ACHN (cell line): ENCODE measurements around the gene CD8B.
A peak's percentile ranks its signal among the peaks of the same experiment; 100 is the strongest.
"Not testable (repeated sequence)": the region's sequence is repeated elsewhere in the genome, so short reads cannot be mapped to it uniquely, and the experiment has no call there.

Experiments
- DNase-seq: peaks from one replicate; pipeline ENCODE4 v3.0.0-alpha.2; 2015
- in situ Hi-C: cut with HindIII; loops from 2 replicates; pipeline ENCODE4 v1.10.0; 2017; ENCODE audit warnings: low sequenced_read_pairs, low pct_ligation_motif_present, low pct_unique_long_range_greater_than_20kb

The CD8B gene

DNA sequence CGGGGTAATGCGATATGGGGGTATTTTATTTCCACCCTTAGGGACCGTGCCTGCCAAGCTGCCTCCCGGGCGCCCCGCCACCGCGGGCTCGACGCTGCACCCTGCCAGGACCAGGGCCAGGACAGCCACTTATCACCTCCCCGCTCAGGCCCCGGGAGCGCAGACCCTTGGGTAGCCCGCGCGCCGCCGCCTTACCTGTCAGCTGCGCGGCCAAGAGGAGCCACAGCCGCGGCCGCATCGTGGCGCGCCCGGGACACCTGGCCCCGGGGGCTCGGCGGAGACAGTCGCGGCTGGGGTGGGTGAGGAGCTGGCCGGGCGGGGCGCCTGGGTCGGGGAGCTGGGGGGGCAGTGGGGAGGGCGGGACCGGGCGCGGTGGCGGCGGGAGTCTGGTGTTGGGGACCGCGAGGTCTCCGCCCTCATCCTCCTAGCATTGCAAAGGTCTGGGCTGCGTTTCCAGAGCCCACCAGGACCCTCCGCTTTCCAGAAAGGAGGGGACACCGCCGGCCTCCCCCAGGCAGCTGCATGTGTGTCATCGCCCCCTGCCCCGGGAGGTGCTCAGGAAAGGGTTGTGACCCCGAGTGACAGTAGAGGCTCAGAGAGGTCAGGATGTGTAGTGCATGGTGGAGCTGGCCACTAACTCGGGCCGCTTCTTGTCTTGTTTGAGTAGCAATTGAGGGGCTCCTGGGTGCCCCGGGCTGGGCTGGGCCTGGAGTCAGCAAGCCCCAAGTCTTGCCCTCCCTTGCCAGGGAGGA, at the start of gene CD8B:
TSS of gene CD8B (minus strand) at position 259 of the 752 bp plus-strand sequence. CDS start at position 238, 21 bp downstream.
- in situ Hi-C loops, DNase-seq: not testable (repeated sequence)

DNA sequence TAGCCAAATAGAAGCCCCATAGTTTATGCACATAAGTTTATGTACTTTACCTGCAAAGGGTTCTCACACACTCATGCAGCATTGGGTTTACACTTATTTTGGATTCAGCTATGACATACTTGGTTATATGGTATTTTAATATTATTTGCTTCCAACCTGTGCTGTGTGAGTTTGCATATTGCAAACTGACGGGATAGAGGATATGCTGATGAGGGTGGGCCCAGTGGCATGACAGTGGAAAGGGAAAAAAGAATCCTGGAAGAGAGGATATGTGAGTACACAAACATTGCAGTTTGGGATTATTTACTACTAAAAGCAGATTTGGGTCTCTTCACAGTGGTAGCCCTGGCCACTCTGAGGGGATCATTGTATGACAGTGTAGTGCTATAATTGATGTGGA, 44.2 kb upstream of the CD8B start:
- in situ Hi-C loops = not testable (repeated sequence)

DNA sequence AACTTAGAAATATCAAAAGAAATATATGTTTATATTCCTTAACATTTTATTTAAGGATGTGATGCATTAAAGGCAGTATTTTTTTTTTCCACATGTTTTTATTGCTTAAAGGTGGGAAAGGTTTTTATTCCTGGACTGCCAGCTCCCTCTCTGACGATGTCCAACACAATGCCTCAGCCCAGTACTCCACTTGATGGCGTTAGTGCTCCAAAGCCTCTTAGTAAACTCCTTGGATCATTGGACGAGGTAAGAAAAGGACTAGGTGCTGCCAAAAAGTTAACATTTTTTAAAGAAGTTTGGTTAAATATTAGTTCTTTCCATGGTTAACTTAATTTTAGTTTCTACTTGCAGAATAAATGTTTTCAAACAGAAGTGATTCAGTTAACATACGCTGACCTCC, 39.0 kb upstream of the CD8B start:
- in situ Hi-C loops = not testable (repeated sequence)
- peak; percentile 6 for DNase-seq

More for the DNA sequence above, 44.2 kb upstream of the CD8B start:
- DNase-seq = not testable (repeated sequence)

DNA sequence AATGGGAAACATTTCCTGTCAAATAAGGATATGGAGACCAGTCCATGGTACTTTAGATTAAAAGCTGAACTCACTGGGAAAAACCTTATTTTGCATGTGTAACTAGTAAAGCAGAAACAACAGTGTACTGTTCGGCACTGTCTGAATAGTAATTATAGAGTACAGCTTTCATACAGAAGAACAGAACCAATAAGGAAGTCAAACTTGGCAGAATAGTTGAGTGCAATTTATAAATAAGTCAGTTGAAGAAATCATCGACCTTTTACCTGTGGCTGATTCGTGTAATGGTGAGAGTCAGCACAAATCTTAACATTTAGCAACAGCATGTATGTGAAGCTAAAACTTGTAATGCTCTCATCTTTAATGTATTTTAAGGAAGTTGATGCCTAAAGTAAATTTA, 24.3 kb upstream of the CD8B start:
- DNase-seq, in situ Hi-C loops: not testable (repeated sequence)

DNA sequence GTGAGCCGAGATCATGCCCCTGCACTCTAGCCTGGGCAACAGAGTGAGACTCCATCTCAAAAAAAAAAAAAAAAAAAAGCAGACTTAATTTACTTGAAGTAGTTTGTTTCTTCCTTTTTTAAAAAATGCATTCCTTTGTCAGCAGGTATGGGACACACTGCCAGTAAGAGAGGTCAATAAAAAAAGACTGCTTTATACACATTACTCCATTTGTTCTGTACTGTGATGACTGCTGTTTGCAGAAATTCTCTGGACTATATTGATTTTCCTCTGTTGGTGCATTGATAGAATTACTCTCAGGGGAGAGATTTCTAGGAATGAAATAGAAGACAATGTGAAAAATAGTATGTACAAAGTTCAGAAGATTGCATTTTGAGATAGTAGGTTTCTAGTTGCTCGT, 21.2 kb upstream of the CD8B start:
- in situ Hi-C loops, DNase-seq: not testable (repeated sequence)

DNA sequence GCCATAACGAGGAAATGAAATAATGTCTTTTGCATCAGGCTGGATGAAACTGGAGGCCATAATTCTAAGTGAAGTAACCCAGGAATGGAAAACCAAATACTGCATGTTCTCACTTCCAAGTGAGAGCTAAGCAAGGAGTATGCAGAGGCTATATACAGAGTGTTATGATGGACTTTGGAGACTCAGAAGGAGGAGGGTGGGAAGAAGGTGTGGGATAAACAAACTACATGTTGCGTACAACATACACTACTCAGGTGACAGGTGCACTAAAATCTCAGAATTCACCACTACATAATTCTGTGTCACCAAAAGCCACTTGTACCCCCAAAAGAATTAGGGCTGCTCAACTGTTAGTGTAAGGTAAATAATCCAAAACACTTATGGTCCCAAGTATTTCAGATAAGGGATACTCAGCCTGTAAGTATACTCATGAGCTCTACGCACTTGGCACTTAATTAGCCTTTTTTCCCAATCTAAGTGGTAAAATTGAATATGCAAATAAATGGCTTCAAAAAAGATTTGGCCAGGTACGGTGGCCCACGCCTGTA, 20.5 kb upstream of the CD8B start:
- in situ Hi-C loops, DNase-seq: not testable (repeated sequence)

DNA sequence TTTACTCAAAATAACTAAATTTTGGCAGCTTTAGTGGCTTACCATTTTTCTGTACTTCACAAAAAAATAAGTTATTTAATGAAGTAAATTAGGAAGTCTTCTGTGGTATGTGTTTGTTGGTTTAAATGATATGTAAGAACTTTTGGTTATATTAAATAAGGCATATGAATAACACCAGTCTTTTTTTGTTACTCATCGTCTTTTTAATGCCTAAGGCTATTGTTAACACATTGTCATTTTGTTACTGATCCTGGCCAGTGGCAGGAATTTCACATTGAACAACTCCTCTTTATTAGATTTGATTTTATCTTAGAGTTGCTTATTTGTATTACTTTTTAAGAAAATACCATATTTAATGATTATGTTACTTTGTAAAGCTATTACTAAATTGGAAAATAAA, 17.3 kb upstream of the CD8B start:
- DNase-seq, in situ Hi-C loops: not testable (repeated sequence)

DNA sequence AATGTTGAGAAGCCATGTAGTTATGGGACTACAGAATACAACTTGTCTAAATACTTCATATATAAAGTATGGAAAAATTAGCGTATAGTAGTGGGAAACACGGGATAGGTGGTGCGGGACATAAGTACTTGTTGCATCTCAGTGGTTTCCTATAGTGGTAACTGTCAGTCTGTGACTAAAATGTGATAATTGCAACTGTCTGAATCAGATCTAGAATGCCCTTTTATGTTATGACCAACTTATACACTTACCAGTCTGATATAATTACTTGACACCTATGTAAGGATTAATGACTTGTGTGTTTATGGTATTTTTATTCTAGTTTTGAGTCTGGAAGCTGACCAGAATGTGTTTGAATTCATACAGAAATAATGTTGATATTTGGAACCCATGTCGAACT, 9.3 kb upstream of the CD8B start:
- in situ Hi-C loops, DNase-seq: not testable (repeated sequence)

DNA sequence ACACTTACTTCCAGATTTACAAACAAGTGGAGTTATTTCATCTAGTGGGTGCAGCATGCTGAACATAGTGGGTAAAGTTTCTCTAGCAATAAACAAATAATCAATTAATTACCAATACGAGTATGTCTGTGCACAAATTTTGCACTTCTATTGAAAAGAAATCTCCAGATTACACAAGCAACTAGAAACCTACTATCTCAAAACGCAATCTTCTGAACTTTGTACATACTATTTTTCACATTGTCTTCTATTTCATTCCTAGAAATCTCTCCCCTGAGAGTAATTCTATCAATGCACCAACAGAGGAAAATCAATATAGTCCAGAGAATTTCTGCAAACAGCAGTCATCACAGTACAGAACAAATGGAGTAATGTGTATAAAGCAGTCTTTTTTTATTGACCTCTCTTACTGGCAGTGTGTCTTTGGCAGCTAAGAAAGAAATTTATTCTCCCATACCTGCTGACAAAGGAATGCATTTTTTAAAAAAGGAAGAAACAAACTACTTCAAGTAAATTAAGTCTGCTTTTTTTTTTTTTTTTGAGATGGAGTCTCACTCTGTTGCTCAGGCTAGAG, 7.3 kb upstream of the CD8B start:
- in situ Hi-C loops, DNase-seq: not testable (repeated sequence)

DNA sequence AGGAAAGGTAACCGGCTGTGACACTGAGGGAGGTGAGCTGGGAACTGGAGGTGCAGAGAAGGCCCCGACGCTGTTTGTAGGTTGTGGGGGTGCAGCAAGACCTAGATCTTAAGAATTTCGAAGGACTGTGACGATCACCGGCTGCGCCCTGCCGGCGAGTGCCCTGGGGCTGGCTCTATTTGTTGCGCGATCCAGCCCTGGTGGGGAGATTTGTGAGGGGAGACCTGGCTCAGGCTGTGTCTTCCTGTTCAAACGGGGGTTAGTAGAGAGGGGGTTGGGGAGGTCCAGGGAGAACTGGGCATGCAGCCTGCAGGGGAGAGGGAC, 656 bp upstream of the CD8B start:
- DNase-seq, in situ Hi-C loops: not testable (repeated sequence)

DNA sequence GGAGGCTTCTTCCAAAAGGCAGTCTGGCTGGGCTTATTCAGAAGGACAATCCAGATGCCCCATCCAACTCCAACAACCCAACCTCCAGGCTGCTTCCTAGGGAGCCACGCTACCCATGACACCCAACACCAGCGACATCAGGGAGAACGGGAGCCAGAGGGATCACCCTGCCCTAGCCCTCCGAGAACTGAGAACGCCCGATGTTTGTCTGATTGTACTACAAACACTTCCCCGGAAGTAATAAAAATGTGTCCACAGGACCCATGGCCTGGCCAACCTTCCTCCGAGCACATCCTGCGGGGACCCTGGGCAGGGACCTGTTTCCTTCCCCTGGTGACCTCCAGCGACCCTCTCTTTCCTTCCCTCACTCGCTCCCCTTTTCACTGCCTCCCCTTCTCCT, 511 bp downstream of the CD8B start:
- in situ Hi-C loops, DNase-seq: not testable (repeated sequence)

DNA sequence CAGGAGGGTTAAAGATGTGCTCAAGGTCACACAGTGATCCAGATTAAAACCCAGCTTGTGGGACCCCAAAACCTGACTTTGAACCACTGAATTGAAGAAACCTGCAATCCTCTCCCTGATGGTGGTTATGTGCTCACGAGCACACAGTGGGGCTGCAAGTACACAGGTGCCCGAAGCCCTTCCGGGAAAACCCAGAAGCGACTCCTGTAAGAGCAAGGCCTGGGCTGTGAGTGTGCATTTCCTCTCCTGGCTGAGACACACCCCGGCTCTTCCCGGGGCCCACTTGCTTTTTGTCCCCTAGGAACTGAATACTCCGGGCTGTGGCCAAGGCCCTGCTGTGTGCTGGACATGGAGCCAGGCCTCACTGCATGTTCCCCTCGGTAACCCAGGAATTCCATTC, 1.1 kb downstream of the CD8B start:
- in situ Hi-C loops, DNase-seq: not testable (repeated sequence)

DNA sequence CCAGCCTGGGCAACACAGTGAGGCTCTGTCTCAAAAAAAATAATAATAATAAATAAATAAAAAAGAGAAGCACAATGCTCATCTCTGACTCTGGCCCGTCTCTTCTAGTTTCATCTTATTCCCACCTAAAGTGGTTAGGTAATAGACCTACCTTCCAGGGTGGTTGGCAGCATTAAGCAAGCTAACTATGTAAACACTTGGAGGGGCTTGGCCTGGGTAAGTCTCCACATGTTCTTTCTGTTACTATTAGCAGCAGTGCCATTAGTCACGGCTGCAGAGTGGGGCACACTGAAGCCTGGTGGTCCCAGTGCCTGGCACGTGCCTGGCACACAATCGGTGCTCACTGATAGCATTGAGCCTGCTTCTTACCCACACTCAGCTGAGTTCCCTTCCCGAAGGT, 4.0 kb downstream of the CD8B start:
- DNase-seq, in situ Hi-C loops: not testable (repeated sequence)

DNA sequence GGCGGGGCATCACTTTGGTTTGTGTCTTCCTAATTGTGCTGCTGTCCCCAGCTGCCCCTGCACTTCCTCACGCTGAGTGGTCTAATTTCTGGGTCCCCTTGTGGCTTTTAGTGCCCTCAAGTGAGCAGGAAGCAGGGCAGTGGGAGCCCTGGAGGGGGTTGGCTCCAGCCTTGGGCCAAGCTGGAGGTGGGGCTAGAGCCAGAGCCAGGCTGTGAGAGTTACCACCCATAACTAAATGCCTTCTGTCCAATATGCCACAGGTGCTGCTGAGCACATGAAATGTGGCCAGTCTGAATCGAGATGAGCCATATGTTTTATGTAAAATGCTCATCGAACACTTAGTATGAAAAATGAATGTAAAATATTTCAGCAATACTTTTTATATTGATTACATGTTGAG, 5.2 kb downstream of the CD8B start:
- in situ Hi-C loops, DNase-seq: not testable (repeated sequence)

DNA sequence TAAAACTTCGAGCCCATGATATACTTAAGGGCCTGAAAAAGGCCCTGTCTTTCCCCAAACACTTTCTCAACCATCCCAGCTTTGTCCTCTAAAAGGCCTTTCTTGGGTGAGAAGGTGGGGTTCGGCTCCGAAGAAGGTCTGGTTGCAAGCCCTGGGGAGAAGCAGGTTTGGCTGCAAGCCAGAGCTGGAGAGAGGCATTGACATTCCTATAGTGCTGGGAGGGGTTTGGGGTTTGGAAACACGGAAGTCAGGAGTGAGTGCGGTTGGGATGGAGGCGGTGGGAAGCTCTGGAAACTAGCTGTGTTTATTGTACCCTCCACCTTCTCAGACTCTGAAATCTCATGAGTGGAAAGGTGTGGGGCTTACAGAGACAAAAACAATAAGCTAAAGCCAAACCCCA, 5.7 kb downstream of the CD8B start:
- in situ Hi-C loops, DNase-seq: not testable (repeated sequence)

DNA sequence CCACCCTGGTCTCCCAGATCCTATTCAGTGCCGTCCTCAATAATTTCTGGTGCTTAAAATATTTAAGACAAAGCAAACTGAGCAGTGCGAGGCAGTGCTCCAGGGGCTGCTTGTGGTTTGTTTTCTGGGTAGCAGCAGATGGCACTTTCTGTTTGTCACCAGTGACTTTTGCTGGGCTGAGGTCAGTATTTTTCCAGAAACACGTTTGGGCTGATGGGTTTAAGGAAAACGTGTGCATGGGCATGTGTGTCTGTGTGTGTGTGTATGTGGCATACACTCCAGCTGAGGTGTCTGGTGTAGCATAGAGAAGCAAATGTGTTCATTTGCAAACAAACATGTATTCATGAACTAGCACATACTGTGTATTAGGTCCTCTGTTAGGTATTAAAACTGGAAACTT, 10.1 kb downstream of the CD8B start:
- DNase-seq, in situ Hi-C loops: not testable (repeated sequence)

DNA sequence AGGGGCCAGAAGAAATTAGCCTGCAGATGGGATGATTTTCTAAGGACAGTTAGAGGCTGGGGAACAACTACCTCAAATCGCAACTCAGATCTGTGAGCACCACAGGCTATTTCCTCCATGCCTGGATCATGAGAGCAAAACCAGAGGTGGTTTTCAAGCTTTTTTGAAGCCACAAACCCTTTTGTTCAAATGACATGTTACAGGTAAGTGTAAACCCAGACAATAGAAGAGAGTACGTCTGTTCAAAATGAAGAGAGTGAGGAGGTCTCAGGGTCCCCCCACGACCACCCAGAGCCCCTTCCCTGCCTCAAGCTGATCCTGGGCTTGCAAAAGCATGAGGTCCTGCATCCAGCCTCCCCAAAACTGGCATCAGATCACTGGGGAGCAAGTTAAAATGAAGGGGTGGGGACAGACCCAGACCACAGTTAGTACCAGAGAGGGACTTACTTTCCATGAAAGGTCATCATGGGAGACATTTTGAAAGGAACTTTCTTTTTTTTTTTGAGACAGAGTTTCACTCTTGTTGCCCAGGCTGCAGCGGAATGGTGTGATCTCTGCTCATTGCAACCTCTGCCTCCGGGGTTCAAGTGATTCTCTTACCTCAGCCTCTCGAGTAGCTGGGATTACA, 19.0 kb downstream of the CD8B start:
- DNase-seq, in situ Hi-C loops: not testable (repeated sequence)

DNA sequence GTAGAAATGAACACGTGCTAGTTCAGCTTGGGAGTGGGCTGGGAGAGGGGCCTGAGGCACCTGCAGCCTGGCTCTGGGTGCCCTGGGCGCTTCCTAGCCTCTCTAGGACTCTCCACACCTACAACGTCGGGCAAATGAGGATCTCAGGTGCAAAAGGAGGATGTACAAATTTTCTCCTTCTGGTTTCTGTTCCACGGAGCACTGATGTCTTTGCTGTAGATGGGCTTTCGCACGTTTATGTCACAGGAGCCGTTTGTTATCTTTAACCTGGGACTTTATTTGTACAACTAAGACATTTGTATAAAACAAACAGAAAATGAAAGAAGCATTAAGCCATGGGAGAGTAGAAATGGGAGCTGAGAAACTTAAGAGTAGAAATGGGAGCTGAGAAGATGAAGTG, 20.4 kb downstream of the CD8B start:
- in situ Hi-C loops, DNase-seq: not testable (repeated sequence)

DNA sequence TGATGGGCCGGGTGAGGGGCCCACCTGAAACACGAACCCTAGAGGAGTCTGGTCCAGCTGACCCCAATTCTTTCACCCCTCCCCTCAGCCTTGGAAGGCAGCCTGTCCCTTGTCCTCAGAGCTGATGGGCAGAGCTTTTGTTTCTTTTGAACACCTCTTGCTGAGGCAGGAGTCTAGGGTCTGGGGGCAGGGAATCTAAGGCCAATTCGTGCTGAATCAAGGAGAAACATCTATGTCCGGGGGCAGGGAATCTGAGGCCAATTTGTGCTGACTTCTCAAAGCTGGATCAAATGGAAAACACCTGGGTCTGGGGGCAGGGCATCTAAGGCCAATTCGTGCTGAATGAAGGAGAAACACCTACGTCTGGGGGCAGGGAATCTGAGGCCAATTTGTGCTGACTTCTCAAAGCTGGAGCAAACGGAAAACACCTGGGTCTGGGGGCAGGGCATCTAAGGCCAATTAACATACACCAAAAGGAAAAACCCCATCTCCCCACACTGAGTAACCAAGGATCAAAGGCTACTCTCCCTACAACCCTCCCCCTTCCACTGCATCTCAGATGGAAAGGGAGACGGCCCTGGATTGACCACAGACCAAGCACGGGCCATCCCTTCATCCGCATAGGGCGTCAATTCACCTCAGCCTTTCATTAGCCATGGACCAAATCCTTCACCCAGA, 21.7 kb downstream of the CD8B start:
- DNase-seq, in situ Hi-C loops: not testable (repeated sequence)
